Stomach (tissue), 4 donors: ENCODE data around the gene PRSS16.

Experiments
- EP300 ChIP-seq: sonication (generic); formaldehyde crosslinking; IDR thresholded peaks from one replicate; pipeline ENCODE4 v1.6.1; 2017; ENCODE audit warnings: antibody characterized with exemption
- POLR2A ChIP-seq, 4 donors: fragments of 450-650 bp; IDR thresholded peaks; one replicate each; pipeline ENCODE4 v1.6.1; 2016; ENCODE audit warnings: antibody characterized with exemption in 4 of 4, control low read depth in 2 of 4, mild to moderate bottlenecking in 1 of 4, moderate library complexity in 1 of 4
- POLR2AphosphoS5 ChIP-seq, 3 donors: sonication (generic); formaldehyde crosslinking; IDR thresholded peaks; one replicate each; pipeline ENCODE4 v1.6.1; 2016; ENCODE audit warnings: antibody characterized with exemption in 3 of 3

- TF ChIP-seq EP300 (no peak), POLR2A (IDR thresholded peaks at IDR 0.05) (no peak), POLR2AphosphoS5 (IDR thresholded peaks at IDR 0.05) (no peak)
These were observed 26.3 kb downstream of the PRSS16 start for GRCh38 chr6:27273783-27274182.
